Hepatocyte (in vitro differentiated cells): ENCODE measurements around the gene GOLGA8N. TPM values are rescaled to one million over a fixed set of nuclear protein-coding genes. Genes with fewer than 3 reads are reported as not detected.
A peak's percentile ranks its signal among the peaks of the same experiment; 100 is the strongest.

Source experiments
- DNase-seq: peaks from one replicate; pipeline ENCODE4 v3.0.0-alpha.2; 2016; ENCODE audit warnings: low spot score
- H2AFZ ChIP-seq: fragments of 200-600 bp; sonication (generic); 2 replicates; pipeline ENCODE4 v1.6.0; 2016; ENCODE audit warnings: antibody characterized with exemption, mild to moderate bottlenecking
- H3K27ac ChIP-seq: fragments of 200-600 bp; sonication (generic); 2 replicates; pipeline ENCODE4 v1.5.1; 2016; ENCODE audit warnings: mild to moderate bottlenecking
- H3K27me3 ChIP-seq: fragments of 200-600 bp; sonication (generic); 2 replicates; pipeline ENCODE4 v1.6.1; 2016
- H3K36me3 ChIP-seq: fragments of 200-600 bp; sonication (generic); replicated peaks from 2 replicates; pipeline ENCODE4 v1.5.1; 2016; ENCODE audit warnings: low read depth; ENCODE audit not compliant: insufficient read depth
- H3K4me1 ChIP-seq: fragments of 200-600 bp; sonication (generic); 2 replicates; pipeline ENCODE4 v1.5.1; 2016; ENCODE audit warnings: mild to moderate bottlenecking, moderate library complexity; ENCODE audit not compliant: insufficient read depth
- H3K4me2 ChIP-seq: fragments of 200-600 bp; sonication (generic); 2 replicates; pipeline ENCODE4 v1.6.0; 2016
- H3K4me3 ChIP-seq: fragments of 200-600 bp; sonication (generic); 2 replicates; pipeline ENCODE4 v1.5.1; 2016; ENCODE audit warnings: mild to moderate bottlenecking
- H3K79me2 ChIP-seq: fragments of 200-600 bp; sonication (generic); 2 replicates; pipeline ENCODE4 v1.6.0; 2017; ENCODE audit warnings: mild to moderate bottlenecking
- H3K9me2 ChIP-seq: fragments of 200-600 bp; sonication (generic); replicated peaks from 2 replicates; pipeline ENCODE4 v1.6.0; 2017; ENCODE audit warnings: mild to moderate bottlenecking; ENCODE audit not compliant: insufficient read depth
- H3K9me3 ChIP-seq: fragments of 200-600 bp; sonication (generic); 2 replicates; pipeline ENCODE4 v1.5.1; 2016; ENCODE audit warnings: low read depth, mild to moderate bottlenecking
- H4K20me1 ChIP-seq: fragments of 200-600 bp; sonication (generic); 2 replicates; pipeline ENCODE4 v1.6.0; 2016; ENCODE audit warnings: mild to moderate bottlenecking; ENCODE audit not compliant: insufficient read depth, poor library complexity, severe bottlenecking
- CTCF ChIP-seq: fragments of 200-600 bp; sonication (generic); IDR thresholded peaks from 2 replicates; pipeline ENCODE4 v1.5.1; 2016; ENCODE audit warnings: antibody characterized with exemption, mild to moderate bottlenecking; ENCODE audit not compliant: poor library complexity
- EZH2 ChIP-seq: fragments of 200-600 bp; sonication (generic); IDR thresholded peaks from 2 replicates; pipeline ENCODE4 v1.6.1; 2016; ENCODE audit warnings: antibody characterized with exemption, mild to moderate bottlenecking, borderline replicate concordance
- EZH2phosphoT487 ChIP-seq: fragments of 200-600 bp; sonication (generic); IDR thresholded peaks from one replicate; pipeline ENCODE4 v1.6.1; 2018; ENCODE audit warnings: antibody characterized with exemption, mild to moderate bottlenecking, low read depth, moderate library complexity; ENCODE audit not compliant: unreplicated experiment, severe bottlenecking
- WGBS: methylation state at CpG from one replicate; pipeline ENCODE4 v1.1.6; 2016; ENCODE audit warnings: low lambda C conversion rate; ENCODE audit errors: missing lambda C conversion rate; 5-methylcytosine and 5-hydroxymethylcytosine counted together
- polyA plus RNA-seq: library from polyadenylated mRNA; unstranded; fragments of >200 nt; fragmentation: Nextera tagmentation; extraction: Ambion mirVana; gene quantifications from 2 replicates; pipeline ENCODE4 v1.2.1, GENCODE V29; 2016
- total RNA-seq: library from RNA; depleted of rRNA; stranded (reverse); fragments of >200 nt; gene quantifications from 2 replicates; pipeline ENCODE4 v1.2.3, GENCODE V29; 2014

The GOLGA8N gene
- total and polyA plus RNA-seq, 2 experiments from 2014 or later = 0.99 to 3.2 TPM

- 39% methylated on average over 5 of the region's 5 CpGs for WGBS
- Histone ChIP-seq H3K79me2 (no peaks in the 10 kb centered on the region), H3K4me3 (no peak overlapping the region), H3K36me3 (no peaks in the 10 kb centered on the region), H3K9me2 (no peaks in the 10 kb centered on the region), H3K27ac (no peak overlapping the region), H4K20me1 (no peaks in the 10 kb centered on the region), H3K4me1 (no peaks in the 10 kb centered on the region), H3K27me3 (no peaks in the 10 kb centered on the region), H3K4me2 (peak overlapping the region; percentile 17), H2AFZ (no peak overlapping the region), H3K9me3 (no peaks in the 10 kb centered on the region)
- no peak for DNase-seq
- TF ChIP-seq EZH2phosphoT487 = no peak
- no peak for TF ChIP-seq EZH2
- TF ChIP-seq CTCF = no peak
These were observed 49.6 kb downstream of the GOLGA8N start for GRCh38 chr15:32642667-32643435.

GRCh38 chr15:32643907-32644445, 50.7 kb downstream of the GOLGA8N start:
- no peak overlapping the region for H3K4me3 ChIP-seq
- no peaks in the 10 kb centered on the region for H3K4me1 ChIP-seq
- H3K79me2 ChIP-seq = no peaks in the 10 kb centered on the region
- no peaks in the 10 kb centered on the region for H3K27me3 ChIP-seq
- no peak for DNase-seq
- H3K4me2 ChIP-seq = no peak overlapping the region
- no peaks in the 10 kb centered on the region for H3K36me3 ChIP-seq
- H2AFZ ChIP-seq = no peak overlapping the region
- H4K20me1 ChIP-seq = no peaks in the 10 kb centered on the region
- TF ChIP-seq EZH2 (no peak), EZH2phosphoT487 (no peak), CTCF (no peak)
- no peaks in the 10 kb centered on the region for H3K9me2 ChIP-seq
- WGBS = 94% methylated on average over 1 of the region's 1 CpG
- H3K9me3 ChIP-seq = no peaks in the 10 kb centered on the region
- no peak overlapping the region for H3K27ac ChIP-seq

- no peaks in the 10 kb centered on the region for H4K20me1 ChIP-seq
- no peak for TF ChIP-seq CTCF
- no peak for TF ChIP-seq EZH2phosphoT487
- no peaks in the 10 kb centered on the region for H3K9me2 ChIP-seq
- no peaks in the 10 kb centered on the region for H3K27me3 ChIP-seq
- no peak overlapping the region for H3K27ac ChIP-seq
- WGBS = 40% methylated on average over 5 of the region's 5 CpGs
- H3K36me3 ChIP-seq = no peaks in the 10 kb centered on the region
- H3K9me3 ChIP-seq = no peaks in the 10 kb centered on the region
- H3K4me2 ChIP-seq = no peak overlapping the region
- H3K4me3 ChIP-seq = no peak overlapping the region
- H2AFZ ChIP-seq = no peak overlapping the region
- H3K4me1 ChIP-seq = no peaks in the 10 kb centered on the region
- no peak for DNase-seq
- no peaks in the 10 kb centered on the region for H3K79me2 ChIP-seq
These were observed 53.0 kb downstream of the GOLGA8N start for GRCh38 chr15:32646291-32646690.
